Gastrocnemius medialis (tissue), 4 donors: Measurements from ENCODE around the gene GPRIN3.

Experiments
- CTCF ChIP-seq, 5 experiments: fragments of 450-650 bp in 3 of 5; fragments of 200-600 bp in 2 of 5; sonication (generic) in 2 of 5; IDR thresholded peaks in 4 of 5; conservative IDR thresholded peaks in 1 of 5; 1 replicate in 4 of 5; 2 replicates in 1 of 5; pipeline ENCODE4 v1.5.1; 2016 to 2019; ENCODE audit warnings: antibody characterized with exemption in 5 of 5, mild to moderate bottlenecking in 3 of 5, moderate library complexity in 3 of 5
- POLR2A ChIP-seq, 2 donors: fragments of 450-650 bp; IDR thresholded peaks; one replicate each; pipeline ENCODE4 v1.6.1; 2017; ENCODE audit warnings: antibody characterized with exemption in 2 of 2, mild to moderate bottlenecking in 2 of 2, moderate library complexity in 2 of 2

DNA sequence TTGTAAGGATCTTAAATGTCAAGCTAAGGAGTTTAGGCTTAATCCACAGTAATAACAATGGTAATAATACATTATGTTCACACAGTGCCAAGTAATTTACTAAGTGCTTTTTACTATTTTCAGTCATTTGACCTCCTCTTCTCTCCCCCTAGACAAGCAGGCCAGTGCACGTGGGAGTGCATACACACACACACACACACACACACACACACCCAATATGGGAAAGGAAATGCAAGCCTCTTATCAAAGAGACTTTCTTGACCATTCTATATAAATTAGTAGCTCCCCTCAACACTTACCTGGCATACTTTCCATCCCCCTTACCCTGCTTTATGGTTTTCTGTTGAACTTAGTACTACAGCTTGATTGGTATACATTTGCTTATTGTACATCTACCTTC is 3.8 kb upstream of the GPRIN3 start:
- TF ChIP-seq CTCF (IDR thresholded peaks at IDR 0.05 in 4 of 5, conservative IDR thresholded peaks at IDR 0.05 in 1 of 5) (no peak), POLR2A (IDR thresholded peaks at IDR 0.05) (no peak)
